SU-DHL-6 (cell line): Measurements from ENCODE around the gene TGFA.

ENCODE experiments used
- CTCF ChIP-seq: fragments of 200-600 bp; sonication (generic); IDR thresholded peaks from one replicate; pipeline ENCODE4 v1.5.1; 2017; ENCODE audit warnings: antibody characterized with exemption, mild to moderate bottlenecking, low read length, moderate library complexity; ENCODE audit not compliant: insufficient read depth, poor library complexity, severe bottlenecking
- EZH2phosphoT487 ChIP-seq: fragments of 200-600 bp; sonication (generic), shearing (Covaris generic); conservative IDR thresholded peaks from 2 replicates; pipeline ENCODE4 v1.6.1; 2018; ENCODE audit warnings: mild to moderate bottlenecking, antibody characterized with exemption, low read length, moderate library complexity, mixed read lengths

DNA sequence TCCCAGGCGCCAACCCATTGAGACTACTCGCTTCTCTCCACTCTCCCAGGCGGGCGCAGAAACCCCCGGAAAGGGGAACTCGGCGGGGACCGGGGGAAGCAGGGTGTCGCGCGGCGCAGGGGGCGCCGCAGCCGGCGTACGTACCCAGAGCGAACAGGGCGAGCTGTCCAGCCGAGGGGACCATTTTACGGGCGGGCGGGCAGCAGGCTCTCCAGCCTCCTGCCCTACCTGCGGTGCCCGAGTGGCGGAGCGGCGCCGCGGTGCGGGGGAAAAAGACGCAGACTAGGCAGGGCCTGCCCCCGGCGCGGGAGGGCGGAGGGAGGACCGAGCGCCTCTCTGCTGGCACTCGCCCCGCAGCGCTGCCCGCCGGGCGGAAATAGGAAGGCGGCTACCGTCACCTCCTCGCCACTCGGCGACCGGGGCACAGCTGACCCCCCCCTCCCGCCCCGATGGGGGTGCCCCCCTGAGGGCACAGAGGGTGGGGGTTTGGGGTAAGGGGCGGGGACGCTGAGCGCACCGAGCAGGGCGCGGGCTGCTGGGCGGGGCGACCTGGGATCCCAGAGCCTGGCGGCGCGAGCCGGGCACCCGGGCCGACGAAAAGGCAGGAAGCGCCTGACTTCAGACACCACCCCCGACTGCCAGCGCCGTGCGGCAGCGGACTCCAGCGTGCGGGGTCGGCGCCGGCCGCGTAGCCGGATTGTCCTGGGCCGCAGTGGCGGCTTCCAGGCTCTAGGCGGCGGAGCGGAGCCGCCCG, at the start of gene TGFA:
- TF ChIP-seq CTCF (peak; percentile 63), EZH2phosphoT487 (no peak)
